ENCODE measurements around the gene HGD. TPM values are rescaled to one million over a fixed set of nuclear protein-coding genes. Genes with fewer than 3 reads are reported as not detected.
"Not testable (repeated sequence)": the region's sequence is repeated elsewhere in the genome, so short reads cannot be mapped to it uniquely, and the experiment has no call there.

Gene HGD, protein sequence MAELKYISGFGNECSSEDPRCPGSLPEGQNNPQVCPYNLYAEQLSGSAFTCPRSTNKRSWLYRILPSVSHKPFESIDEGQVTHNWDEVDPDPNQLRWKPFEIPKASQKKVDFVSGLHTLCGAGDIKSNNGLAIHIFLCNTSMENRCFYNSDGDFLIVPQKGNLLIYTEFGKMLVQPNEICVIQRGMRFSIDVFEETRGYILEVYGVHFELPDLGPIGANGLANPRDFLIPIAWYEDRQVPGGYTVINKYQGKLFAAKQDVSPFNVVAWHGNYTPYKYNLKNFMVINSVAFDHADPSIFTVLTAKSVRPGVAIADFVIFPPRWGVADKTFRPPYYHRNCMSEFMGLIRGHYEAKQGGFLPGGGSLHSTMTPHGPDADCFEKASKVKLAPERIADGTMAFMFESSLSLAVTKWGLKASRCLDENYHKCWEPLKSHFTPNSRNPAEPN
- total RNA-seq = under 0.01 TPM

DNA sequence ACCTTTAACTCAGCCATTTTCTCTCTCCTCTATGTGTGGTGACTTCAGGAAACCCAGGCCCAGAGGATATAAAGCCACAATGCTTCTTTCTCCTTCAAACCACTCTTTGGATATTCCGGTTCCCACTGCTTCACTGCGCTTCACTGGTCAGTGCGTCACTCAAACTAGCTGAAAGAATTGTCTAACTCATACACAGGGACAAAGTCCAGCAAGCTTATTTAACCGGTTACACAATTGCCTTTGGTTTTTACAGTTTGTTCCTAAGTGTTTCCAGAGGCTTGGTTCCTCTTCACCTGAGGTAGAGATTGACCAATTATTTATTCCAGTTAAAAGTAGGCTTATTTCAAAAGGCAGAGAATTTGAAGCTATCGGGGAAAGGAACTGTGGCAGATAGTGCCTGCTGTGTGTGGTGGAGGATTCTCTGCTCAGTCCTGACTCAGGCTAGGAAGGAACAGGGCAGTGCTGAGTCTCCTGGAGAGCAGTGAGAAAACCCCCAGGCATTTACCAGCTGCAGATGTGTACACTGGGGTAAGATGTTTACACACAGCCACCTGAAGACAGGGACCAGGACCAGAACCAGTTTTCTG lies at the start of gene HGD:
HGD (minus strand) TSS at position 145 of the 587 bp plus-strand sequence; CDS start at position 17, 128 bp downstream.
- FAIRE-seq (no peak), DNase-seq (ENCODE audit: low spot score in 2 of 2) (no peak)

DNA sequence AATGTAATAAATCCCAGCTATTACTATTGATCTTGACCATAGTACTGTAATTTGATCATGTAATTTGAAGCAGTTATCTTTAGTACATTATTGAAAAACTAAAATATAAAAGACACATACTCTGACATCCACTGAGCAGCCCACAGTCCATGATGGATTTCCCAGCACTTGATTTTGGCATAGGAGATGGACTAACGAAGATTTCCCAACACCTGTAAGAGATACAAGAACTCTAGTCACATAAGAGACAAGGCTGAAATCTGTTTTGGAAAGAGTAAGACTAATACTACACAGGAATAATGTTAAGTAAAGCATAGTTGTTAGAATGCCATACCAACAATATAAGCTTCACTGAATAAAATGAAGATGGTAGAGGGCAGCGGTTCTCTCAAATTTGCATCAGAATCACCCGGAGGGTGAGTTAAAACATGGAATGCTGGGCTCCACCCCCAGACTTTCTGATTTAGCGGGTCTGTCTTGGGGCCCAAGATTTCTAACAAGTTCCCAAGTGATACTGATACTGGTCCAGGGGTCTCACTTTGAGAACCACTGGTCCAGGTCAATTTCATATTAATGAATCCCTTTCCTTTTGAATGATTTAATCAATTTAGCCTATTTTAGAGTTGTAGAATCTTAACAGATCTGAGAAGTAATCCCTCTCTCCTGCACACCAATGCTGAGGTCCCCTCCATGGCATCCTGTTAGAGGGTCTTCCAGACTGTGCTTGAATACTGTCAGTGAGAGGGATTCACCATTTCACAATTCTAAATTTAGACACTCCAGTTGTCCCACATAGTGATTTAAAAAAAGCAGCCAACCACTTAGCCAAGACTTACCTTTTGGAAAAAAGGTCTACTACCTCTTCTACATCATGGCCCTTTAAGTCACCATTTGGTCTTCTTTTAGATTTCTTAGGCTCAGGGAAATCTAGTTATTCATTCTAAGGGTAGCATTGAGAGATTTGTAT lies 48.8 kb upstream of the HGD start:
- FAIRE-seq (no peak), DNase-seq (ENCODE audit: low spot score in 2 of 2) (no peak)

DNA sequence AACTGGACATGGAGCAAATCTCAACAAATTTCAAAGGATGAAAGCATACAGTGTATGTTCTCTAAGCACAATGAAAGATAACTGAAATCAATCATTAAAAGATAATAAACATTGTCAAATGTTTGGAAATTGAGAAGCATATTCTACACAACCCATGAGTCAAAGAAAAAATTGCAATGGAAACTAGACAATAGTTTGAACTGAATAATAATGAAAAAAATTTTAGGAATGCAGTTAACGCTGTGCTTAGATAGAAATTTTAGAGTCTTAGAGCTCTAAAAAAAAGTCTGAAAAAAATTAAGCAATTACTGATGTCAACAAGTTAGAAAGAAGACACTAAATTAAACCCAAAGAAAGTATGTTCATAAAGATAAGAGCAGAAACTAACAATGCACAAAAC lies 44.8 kb upstream of the HGD start:
- DNase-seq (ENCODE audit: low spot score in 2 of 2) = no peak
- FAIRE-seq = no peak

DNA sequence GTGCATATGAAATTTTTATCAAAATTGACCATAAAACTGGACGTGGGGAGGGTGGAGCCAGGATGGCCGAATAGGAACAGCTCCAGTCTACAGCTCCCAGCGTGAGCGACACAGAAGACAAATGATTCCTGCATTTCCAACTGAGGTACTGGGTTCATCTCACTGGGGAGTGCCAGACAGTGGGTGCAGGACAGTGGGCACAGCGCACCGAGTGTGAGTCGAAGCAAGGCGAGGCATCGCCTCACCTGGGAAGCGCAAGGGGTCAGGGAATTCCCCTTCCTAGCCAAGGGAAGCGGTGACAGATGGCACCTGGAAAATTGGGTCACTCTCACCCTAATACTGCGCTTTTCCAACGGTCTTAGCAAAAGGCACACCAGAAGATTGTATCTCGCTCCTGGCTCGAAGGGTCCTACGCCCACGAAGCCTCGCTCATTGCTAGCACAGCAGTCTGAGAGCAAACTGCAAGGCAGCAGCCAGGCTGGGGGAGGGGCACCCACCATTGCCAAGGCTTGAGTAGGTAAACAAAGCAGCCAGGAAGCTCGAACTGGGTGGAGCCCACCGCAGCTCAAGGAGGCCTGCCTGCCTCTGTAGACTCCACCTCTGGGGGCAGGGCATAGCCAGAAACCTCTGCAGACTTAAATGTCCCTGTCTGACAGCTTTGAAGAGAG lies 37.3 kb upstream of the HGD start:
- not testable (repeated sequence) for FAIRE-seq; DNase-seq (ENCODE audit: low spot score in 2 of 2)

DNA sequence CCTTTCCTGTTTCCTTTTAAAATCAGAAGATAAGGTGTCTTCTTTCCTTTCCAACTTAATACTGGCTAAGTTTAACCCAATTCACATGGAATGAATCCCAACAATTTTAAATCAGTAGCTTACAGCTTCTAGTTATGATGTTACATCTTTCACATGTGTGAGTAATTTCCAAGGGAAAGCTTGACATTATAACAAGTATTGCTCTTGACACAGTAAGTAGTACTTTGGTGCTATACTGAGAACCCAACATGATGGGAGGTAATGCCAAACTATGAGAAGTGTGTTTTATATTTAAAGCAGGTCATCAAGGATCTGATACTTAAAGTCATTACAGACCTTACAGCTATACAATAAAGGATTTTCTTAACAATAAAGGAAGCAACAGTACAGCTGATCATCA lies 31.2 kb upstream of the HGD start:
- FAIRE-seq (no peak), DNase-seq (ENCODE audit: low spot score in 2 of 2) (no peak)

DNA sequence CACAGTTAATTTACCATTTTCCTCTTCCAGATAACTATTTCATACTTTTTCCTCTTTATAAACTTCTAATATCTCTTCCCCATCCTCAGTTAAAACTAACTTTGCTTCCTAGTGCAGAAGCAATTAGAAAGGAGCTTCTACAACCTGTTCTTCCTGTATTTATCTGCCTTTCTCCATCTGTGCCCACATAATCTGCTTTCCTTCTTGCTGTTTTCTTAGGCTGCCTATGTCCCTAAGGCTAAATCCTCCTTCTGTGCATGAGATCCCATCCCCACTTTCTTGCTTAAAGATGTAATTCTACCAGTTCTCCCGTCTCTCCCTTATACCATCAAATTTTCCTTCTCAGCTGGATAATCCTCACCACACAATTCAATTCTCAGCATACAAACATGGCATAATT lies 28.3 kb upstream of the HGD start:
- no peak for DNase-seq (ENCODE audit: low spot score in 2 of 2)
- FAIRE-seq = no peak

DNA sequence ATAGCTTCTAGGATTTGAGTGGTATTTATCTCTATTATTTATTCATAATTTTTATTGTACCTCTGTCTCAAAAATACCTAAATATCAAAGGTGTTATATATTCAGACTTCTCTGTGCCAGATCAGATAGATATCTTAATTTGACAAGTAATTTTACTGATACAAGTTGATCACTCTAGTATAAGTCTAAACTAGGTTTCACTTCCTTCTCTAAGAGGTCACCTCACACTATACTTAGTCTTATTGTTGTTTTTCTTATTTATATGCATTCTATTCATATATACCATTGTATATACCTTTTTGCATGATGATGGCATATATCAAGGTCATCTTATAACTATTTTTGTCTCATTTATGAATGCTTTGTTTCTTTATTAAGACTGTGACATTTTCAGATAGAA lies 26.4 kb upstream of the HGD start:
- DNase-seq (ENCODE audit: low spot score in 2 of 2) (no peak), FAIRE-seq (no peak)

DNA sequence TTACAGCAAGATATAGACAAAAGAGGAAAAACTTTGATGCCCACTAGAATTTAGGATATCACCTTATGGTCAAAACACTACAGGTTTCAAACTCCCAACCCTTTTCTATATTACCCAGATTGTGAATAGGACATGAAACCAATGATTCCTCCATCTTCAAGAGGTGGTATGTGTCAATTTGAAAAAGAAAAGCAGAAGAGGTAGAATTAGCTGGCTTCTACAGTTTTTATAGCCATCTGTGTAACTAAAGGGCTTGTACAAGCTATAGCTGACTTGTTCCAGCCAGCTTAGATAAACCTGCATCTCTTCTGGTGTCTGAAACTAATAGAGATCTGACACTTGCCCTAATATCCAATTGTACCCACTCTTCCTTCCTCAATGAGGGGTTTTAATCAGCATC lies 24.9 kb upstream of the HGD start:
- DNase-seq (ENCODE audit: low spot score in 2 of 2) (no peak), FAIRE-seq (no peak)

DNA sequence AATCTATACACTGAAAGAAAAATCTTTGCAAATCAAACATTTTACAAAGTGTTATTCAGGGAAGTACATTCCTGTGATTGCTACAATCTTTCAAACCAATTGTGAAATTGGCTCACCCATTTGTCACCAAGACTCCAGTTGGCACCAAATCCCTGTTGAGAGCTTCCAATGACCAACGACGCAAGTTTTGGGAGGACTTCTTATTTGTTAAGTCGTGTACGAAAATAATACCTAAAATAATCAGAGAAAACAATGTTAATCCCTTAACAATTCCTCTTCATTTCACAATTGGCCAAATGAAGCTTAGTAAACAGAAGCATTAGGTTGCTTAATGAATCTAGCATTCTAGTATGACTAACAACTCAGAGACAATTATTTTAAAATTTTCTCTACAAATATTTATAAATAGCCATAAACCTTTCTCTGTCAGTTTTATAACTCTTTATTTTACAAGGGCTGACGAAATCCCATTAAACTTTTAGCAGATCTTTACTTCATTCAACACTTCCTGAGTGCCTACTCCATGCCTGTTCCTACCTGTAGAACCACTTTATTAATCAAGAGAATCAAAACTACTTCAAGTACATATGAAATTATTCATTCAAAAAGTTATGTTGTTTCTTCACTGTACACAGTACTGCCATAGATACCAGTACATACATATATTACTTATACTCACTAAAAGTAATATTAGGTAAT lies 24.0 kb upstream of the HGD start:
- FAIRE-seq (no peak), DNase-seq (ENCODE audit: low spot score in 2 of 2) (no peak)

DNA sequence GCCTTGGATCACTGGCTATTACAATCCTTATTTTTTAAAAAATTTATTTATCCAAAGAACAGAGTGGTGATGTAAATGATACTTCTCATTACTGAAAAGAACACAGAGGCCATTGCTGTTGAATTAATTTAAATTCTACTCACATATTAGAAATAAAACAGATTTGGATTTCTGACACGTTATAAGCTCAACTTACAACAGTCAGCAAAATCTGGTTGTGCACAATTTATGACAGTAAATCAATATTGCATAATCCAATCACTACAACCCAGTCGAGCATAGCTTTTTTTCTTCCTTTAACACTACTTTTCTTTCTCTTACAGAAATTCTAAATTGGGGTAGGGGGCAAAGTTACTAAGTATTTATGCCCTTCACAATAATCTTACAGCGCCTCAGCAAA lies 17.3 kb upstream of the HGD start:
- no peak for DNase-seq (ENCODE audit: low spot score in 2 of 2)
- no peak for FAIRE-seq

DNA sequence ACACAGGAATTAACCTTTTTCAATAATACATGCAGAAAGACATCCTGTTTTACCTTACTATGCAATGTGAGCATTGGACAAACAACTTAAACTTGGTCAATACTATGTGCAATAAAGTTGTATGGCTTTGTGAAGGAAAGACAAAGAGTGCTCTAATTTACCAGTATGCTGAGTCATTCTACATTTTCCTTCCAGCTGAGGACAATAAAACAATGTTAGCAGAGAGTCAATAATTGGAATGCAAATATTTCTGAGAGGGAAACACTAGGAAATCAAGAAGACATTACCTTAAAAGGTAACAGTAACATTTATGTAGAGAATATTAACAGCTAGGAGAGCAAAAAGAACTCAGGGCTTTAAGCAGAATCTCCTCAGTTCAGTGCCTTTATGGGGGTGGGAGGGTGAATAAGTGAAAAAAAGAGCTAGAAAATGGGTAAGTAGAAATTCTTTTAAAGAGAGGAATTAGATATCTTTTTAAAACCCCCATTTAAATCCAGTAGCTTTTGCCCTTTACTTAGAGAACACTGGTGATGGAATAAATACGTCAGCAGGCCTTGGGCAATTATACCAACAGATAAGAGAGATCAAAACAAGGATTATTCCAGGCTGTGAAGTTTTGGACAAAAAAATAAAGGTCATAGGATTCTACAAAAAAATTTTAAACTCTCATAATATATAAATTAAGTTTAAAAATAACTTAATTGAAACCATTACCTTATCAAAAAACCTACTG lies 11.6 kb upstream of the HGD start:
- DNase-seq (ENCODE audit: low spot score in 2 of 2) (no peak), FAIRE-seq (no peak)

DNA sequence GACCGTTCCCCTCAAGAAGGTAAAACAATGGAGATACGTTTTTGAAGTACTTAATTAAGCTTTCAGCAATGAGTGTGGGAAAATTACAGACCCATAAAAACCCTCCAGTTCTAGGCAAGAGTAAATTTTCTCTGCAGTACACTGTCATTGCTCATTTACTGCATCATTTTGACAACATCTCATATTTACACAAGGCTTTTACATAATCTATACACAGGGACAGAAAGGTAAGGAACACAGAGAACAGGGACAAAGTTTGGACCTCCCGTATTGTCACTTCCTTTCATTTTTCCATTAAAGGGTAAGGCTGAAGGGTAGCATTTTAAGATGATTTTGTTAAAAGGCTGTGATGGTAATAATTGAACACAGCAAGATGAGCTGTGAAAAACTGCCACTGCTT lies 7.4 kb upstream of the HGD start:
- FAIRE-seq (no peak), DNase-seq (ENCODE audit: low spot score in 2 of 2) (no peak)

DNA sequence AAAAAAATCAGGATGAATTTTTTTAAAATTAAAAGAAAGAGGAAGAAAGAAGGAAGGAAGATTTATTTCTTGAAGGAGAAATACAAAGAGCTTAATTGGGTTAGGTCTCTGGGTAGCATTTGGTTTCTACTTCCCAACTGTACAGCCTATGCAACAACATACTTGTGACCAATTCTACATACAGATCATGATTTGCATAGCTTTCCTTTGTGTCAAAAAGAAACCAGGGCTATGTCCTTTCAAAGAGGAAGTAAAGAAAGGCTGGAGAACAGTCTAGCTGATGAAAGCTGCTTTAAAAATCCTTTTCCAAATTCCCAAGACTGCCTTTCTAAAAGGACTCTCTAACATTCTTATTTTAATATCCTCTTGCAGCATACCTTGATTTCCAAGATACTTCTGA lies 6.1 kb upstream of the HGD start:
- FAIRE-seq (no peak), DNase-seq (ENCODE audit: low spot score in 2 of 2) (no peak)

DNA sequence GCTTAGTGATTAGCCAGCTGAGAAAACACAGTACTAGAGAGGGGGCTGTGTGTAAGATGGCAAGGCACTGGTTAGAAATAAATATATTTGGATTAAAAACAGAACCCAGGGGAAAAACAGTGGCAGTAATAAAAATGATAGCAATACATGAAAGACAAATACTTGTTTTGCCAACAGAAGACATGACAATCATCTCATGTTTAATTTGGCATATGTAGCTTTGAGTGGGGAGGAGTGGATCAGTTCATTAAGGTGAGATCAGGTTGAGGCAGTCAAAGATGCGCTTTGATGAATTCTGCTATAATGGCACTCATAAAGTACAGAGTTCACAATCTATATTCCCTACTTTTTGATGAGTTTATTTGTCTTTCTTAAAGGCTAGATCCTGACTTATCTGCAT lies 3.4 kb upstream of the HGD start:
- DNase-seq (ENCODE audit: low spot score in 2 of 2) (no peak), FAIRE-seq (no peak)

DNA sequence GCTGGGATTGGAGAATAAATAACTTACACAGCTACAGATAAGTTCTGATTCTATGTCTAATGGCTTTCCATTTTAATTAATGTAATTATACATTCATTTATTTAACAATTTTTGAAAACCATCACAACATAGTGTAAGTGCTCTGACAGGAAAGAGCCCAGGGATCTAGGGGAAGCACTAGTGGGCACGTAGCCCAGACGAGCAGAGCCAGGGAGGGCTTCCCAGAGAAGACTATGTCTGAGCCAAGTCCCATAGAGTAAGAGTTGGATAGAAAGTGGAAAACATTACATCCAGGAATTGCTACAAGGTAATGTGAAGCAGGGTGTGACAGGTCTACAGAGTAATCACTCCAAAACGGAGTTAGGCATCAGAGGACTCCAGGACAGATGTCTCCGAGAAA lies 2.9 kb upstream of the HGD start:
- DNase-seq (ENCODE audit: low spot score in 2 of 2) = no peak
- FAIRE-seq = no peak

DNA sequence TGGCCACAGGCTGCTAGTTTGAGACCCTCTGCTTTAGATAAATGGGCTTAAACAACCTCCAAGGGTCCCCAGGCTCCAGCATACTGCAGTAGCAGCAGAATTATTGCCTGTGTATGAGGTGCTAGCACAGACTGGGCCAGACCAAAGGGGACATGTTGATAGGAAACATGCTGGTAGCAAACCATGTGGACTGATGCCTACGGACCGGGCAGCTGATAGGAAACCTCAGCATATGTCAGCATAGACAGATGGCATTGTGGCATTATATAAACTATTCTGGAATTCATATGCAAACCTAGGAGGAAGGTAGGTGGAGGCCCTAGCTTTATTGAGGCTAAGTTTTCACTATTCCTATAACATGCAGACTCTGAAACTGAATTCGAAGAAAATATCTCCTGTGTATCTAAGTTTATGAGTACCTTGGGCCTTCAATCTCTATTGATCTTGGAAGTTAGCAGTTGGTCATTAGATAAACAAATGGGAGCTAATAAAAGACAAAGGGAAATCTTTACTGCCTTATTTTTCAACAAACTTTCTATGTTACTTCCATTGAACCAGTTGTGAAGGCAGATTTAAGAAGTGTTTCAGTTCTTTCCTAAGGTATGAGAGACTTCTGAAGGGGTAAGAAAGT lies 1.7 kb upstream of the HGD start:
- no peak for DNase-seq (ENCODE audit: low spot score in 2 of 2)
- FAIRE-seq = no peak

DNA sequence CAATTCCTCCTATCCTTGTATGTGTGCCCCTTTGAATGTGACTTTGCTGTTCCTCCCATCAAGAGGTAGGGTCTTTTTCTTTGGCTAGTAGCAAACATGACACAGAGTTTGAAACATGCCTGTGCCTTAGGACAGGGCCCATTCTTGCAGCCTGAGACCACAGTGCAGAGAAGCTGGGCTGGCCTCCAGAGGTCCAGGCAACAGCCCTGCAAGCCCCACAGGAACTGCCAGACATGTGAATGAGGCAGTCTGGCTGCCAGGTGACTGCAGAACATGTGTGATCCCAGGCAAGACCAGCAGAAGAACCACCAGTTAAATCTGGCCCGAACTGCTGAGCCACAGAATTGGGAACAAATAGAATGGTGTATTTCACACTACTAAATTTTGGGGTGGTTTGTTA lies 1.2 kb upstream of the HGD start:
- FAIRE-seq = no peak
- DNase-seq (ENCODE audit: low spot score in 2 of 2) = no peak

DNA sequence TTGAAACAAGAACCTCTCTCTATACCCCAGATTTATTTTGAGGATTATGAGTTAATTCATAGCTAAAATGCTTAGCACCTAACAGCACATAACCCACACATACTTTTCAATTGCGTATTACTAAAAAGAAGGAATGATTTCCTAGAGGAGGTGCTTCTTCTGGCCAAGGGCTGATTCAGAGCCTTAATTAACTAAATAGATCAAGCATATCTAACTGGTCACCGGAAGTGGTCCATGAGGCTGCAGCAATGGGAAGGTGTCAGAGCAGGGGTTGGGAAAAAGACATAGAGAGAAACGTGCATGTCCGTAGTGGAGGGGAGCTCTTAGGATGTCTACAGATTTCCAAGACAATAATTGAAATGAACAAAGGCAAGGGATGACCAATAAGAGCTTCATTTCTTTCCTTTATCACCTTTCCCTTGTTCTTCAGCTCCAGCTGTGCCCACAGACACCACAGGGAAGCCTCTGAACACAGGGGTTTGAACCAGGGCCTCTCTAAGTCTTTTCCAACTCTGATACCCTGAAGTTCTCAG lies 467 bp downstream of the HGD start:
- no peak for FAIRE-seq
- DNase-seq (ENCODE audit: low spot score in 2 of 2) = no peak

DNA sequence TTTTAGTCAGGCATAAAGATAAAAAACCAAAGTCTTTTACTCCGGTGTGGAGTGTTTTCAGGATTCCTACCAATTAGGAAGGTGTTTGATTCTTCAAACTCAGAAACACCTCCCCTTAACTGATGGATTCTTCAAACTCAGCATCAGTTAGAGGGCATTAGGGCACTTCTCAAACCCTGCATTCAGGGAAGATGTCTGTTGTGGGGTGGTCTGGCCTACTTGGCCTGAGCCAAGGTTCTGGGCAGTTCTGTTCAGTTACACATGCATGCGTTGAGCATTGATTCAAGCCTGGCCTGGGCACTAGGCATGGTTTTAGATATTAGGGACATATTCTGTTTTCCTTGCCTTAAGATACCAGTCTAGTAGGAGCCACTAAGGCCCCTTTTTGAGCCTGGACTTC lies 1.0 kb downstream of the HGD start:
- FAIRE-seq (no peak), DNase-seq (ENCODE audit: low spot score in 2 of 2) (no peak)
